Chondrocyte (in vitro differentiated cells): Measurements from ENCODE around the gene SGCA. TPM values are rescaled to one million over a fixed set of nuclear protein-coding genes. Genes with fewer than 3 reads are reported as not detected.

Experiments
- DNase-seq: peaks from one replicate; pipeline ENCODE4 v3.0.0; 2021; ENCODE audit warnings: mixed read lengths, low spot score
- H3K27ac Mint-ChIP-seq: one replicate; pipeline ENCODE4 v1.8.0; 2021; ENCODE audit warnings: mild to moderate bottlenecking, moderate library complexity, mixed read lengths; ENCODE audit not compliant: unreplicated experiment
- H3K27me3 Mint-ChIP-seq: 2 replicates; pipeline ENCODE4 v1.8.0; 2021; ENCODE audit warnings: low read depth, mixed read lengths
- H3K36me3 Mint-ChIP-seq: 2 replicates; pipeline ENCODE4 v1.8.0; 2021; ENCODE audit warnings: low read depth, mixed read lengths
- H3K4me1 Mint-ChIP-seq: 2 replicates; pipeline ENCODE4 v1.8.0; 2021; ENCODE audit warnings: low read depth, mild to moderate bottlenecking, mixed read lengths
- H3K4me3 Mint-ChIP-seq: one replicate; pipeline ENCODE4 v1.8.0; 2021; ENCODE audit warnings: mild to moderate bottlenecking, moderate library complexity, mixed read lengths; ENCODE audit not compliant: unreplicated experiment
- H3K9me3 Mint-ChIP-seq: 2 replicates; pipeline ENCODE4 v1.8.0; 2021; ENCODE audit warnings: low read depth, mixed read lengths
- total RNA-seq: library from RNA; stranded (reverse); gene quantifications from 3 replicates; pipeline ENCODE4 v1.2.1, GENCODE V29; 2021
- TF ChIP-seq, protein P1 (sequence below): fragments of 200-600 bp; sonication (generic); IDR thresholded peaks from 2 replicates; pipeline ENCODE4 v1.5.0; 2021; ENCODE audit warnings: antibody characterized with exemption, mild to moderate bottlenecking, moderate library complexity

The SGCA gene
- total RNA-seq, 1 donor from 2014 or later = 1.3 TPM

DNA sequence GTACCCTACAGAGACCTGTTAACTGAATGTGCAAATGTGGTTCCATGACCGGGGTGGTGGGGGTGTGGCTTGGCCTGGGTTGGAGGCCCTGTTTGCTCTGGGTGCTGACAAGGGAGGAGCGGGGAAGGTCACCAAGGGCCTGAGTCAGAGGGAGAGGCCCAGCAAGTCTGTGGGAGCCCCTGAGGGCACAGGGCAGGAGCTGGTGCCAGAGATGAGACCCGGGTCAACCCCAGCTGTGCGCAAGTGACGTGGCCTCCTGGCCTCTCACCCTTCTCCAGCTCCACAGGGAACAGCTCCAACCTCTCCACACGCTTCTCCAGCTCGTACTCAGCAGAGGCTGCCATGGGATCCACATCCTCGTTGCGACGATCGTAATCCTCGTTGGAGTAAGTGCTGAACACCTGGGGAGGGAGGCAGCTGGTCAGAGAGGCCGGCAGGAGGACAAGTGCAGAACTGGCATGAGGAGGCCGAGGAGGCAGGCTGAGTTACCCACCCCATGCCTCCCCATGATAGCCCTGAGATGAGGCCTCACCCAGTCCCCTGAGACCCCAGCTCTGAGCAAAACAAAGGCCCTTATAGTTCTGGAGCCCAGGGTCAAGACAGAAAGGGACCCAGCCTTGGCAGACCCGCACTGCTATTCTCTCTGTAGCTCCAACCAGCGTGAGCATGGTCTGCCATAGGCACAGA lies 20.8 kb upstream of the SGCA start:
- Mint-ChIP-seq H3K27me3 (no peaks in the 10 kb centered on the region), H3K9me3 (no peaks in the 10 kb centered on the region), H3K4me3 (peak overlapping the region; percentile 36), H3K36me3 (peaks cover 31% of the 10 kb centered on the region), H3K4me1 (peaks cover 42% of the 10 kb centered on the region), H3K27ac (no peak overlapping the region)
- no peak for DNase-seq
- TF ChIP-seq, protein P1, sequence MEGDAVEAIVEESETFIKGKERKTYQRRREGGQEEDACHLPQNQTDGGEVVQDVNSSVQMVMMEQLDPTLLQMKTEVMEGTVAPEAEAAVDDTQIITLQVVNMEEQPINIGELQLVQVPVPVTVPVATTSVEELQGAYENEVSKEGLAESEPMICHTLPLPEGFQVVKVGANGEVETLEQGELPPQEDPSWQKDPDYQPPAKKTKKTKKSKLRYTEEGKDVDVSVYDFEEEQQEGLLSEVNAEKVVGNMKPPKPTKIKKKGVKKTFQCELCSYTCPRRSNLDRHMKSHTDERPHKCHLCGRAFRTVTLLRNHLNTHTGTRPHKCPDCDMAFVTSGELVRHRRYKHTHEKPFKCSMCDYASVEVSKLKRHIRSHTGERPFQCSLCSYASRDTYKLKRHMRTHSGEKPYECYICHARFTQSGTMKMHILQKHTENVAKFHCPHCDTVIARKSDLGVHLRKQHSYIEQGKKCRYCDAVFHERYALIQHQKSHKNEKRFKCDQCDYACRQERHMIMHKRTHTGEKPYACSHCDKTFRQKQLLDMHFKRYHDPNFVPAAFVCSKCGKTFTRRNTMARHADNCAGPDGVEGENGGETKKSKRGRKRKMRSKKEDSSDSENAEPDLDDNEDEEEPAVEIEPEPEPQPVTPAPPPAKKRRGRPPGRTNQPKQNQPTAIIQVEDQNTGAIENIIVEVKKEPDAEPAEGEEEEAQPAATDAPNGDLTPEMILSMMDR = no peak

DNA sequence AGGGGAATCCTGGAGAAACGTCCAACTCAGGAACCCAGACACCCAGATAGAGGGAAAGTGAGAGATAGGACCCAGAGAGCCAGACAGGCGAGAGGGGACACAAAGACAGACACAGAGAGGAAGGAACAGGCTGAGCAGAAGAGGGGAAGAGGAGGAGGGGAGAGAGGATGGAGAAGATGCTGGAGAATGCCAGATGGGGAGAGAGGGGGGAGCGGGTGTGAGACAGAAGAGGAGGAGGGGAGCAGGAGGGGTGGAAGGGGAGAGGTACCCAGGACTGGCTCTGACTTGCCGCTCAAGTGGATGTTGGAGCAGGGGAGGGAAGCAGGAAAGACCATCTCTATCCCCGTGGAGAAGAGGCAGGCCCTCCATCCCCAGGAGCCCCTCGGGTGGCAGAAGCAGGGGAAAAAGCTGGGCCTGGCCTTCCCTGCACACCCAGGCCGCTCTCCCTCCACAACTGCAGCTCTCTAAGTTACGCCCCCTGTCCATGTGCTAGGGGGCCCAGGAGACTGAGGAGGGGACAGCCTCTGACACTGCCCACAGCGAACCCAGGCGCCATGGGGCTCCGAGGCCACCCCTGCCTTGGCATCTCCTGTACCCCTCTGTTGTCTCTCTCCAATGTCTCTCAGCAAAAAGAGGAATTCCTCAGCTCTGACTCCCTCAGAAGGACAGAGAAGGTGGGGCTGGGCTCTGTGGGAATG lies 20.1 kb upstream of the SGCA start:
- DNase-seq = no peak
- Mint-ChIP-seq H3K36me3 (peaks cover 28% of the 10 kb centered on the region), H3K4me3 (peak overlapping the region; percentile 36), H3K4me1 (peaks cover 38% of the 10 kb centered on the region), H3K9me3 (no peaks in the 10 kb centered on the region), H3K27ac (peak overlapping the region; percentile 8), H3K27me3 (no peaks in the 10 kb centered on the region)
- TF ChIP-seq, protein P1 = no peak

DNA sequence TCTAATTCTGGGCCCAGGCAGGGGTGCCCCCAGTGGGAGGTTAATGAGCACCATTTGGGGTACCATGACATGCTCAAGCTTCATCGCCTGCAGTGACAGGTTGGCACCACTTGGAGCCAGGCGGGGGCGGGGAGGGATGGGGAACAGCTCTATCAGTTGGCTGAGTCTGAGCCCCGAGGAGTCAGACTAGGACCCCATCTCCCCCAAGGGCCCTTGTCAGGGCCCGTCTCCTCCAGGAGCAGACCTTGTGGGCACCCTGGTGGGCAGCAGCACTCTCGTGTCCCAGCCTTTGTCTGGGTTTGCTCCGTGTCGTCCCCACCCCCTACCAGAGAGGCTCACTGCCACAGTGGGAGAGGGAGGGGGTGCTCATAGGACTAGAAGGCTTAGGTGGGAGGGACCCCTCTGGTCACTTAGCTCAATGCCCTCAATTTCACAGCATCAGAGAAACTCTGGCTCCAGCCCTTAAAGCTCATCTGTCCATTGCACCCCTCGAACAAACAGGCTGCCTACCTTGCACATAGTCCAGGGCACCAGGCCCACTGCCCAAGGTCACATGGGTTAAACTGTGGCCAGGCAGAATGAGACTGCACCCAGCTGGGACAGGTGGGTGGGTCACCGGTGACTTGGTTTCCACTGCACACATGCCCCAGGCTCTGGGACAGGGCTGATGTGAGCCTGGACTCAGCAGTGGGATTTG lies 19.4 kb upstream of the SGCA start:
- no peaks in the 10 kb centered on the region for H3K27me3 Mint-ChIP-seq
- H3K4me1 Mint-ChIP-seq = peaks cover 38% of the 10 kb centered on the region
- H3K4me3 Mint-ChIP-seq = peak overlapping the region; percentile 87
- no peaks in the 10 kb centered on the region for H3K9me3 Mint-ChIP-seq
- H3K36me3 Mint-ChIP-seq = peaks cover 23% of the 10 kb centered on the region
- TF ChIP-seq, protein P1 = peak; percentile 31
- DNase-seq = no peak
- H3K27ac Mint-ChIP-seq = peak overlapping the region; percentile 45

DNA sequence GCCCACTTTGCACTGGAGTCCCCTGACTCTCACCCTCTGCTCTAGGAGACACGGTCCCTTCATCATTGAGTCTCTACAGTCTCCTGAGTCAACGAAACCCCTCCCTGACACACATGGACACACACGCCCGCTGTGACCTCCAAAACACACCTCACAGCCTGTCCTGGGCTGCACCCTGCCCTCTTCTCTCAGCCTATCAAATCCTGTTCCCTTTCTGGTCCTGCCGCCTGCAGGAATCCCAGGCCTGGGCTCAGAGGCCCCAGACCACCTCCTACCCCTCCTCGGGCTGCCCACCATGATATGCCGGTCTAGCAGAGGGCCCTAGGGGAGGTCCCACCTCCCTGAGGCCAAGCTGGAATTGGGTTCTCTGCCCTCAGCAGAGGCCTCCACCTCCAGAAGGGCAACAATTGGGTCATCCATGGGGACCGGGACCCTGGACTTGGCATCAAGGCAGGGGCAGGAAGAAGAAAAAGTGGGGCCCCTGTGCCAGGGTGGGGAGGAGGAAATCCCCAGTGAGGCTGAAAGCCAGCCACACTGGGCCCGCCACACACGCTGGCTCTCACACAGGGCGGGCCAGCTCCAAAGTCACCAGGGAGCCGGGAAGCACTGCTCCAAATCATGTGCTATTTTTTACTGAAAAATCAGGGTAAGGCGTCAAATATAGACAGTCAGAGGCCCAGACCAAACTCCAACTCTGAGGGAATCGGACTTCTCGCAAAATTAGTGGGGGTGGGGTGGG lies 18.7 kb upstream of the SGCA start:
- TF ChIP-seq, protein P1 = no peak
- no peak for DNase-seq
- Mint-ChIP-seq H3K4me1 (peaks cover 44% of the 10 kb centered on the region), H3K27me3 (no peaks in the 10 kb centered on the region), H3K9me3 (no peaks in the 10 kb centered on the region), H3K36me3 (peaks cover 17% of the 10 kb centered on the region), H3K27ac (peak overlapping the region; percentile 81), H3K4me3 (peak overlapping the region; percentile 87)

DNA sequence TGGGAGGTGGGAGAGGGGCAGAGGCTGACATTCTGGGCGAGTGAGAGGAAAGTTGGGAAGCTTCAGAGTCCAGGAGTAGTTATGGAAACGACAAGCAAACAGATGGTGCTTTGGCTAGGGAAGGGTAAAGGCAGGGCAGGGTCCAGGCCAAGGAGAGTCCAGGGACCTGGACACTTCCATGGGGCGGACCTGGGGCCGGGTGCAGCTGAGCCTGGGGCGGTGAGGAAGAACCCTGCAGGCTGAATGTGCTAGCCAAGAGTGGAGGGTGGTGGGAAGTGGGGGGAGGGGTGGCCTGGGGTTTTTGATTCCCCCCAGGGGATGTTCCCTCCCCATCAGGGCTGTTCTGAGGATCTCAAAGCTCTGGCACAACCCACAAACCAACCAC lies 18.0 kb upstream of the SGCA start:
- Mint-ChIP-seq H3K4me3 (peak overlapping the region; percentile 87), H3K27me3 (no peaks in the 10 kb centered on the region), H3K4me1 (peaks cover 47% of the 10 kb centered on the region), H3K9me3 (no peaks in the 10 kb centered on the region), H3K36me3 (peaks cover 13% of the 10 kb centered on the region), H3K27ac (peak overlapping the region; percentile 81)
- no peak for DNase-seq
- TF ChIP-seq, protein P1 = no peak
